ENCODE results near the gene BEGAIN. TPM values are rescaled to one million over a fixed set of nuclear protein-coding genes. Genes with fewer than 3 reads are reported as not detected.

The BEGAIN gene
- total and polyA plus RNA-seq, 2 donors from 2014 or later, result 0.52 to 1.4 TPM

DNA sequence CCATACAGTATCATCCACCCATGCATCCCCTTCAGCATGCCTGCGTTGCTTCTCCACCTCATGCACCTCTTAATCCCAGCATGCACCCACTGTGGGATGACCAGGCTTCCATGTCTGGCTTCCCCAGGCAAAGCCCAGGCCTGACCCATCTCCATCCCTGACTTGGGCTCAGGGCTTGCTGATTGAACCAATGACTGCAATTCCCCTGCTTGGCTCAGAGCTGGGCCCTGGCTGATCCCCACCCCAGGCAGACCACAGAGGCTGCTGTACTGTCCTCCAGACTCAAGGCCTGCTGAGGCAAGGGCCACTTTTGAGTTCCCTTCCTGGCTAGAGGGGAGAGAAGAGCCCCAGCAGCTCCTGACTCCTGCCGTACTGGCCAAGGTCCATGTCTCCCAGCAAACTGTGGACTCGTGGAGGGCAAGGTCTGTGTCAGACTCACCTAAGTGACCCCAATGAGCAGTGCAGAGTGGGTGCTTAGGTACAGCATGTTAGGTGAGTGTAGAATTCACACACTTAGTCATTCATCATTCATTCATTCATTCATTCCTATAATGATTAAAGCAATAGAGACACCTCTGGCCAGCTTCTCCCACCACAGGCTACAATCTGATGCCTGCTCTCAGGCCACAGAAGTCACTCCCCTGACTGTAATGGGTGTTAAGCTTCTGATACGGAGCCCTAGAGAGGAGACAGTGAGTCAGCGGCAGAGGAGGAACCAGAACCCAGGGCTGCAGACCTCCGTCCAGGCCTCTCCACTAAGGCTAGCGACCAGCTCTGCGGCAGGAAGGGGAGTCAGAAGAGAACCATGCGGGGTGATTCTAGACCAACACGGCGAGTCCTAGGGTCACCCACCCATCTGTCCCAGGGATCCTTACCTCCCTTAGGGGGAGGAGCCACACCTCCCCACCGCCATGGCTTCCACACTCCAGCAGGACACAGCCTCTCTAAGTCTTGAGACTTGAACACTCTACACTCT is 2.9 kb downstream of the BEGAIN start:
- intact Hi-C loops (cut with DNase I), result no loop called here
- H3K27me3 ChIP-seq (ENCODE audit: control insufficient read depth, insufficient read depth, low read length), result peaks cover 3% of the 10 kb centered on the region
- no peak overlapping the region for H3K27ac ChIP-seq (ENCODE audit: low read depth in 2 of 2, low read length in 2 of 2)
- H3K36me3 ChIP-seq (ENCODE audit: control insufficient read depth in 2 of 3, insufficient read depth in 3 of 3, low read length in 3 of 3), result no peaks in the 10 kb centered on the region
- TF ChIP-seq, protein P1, sequence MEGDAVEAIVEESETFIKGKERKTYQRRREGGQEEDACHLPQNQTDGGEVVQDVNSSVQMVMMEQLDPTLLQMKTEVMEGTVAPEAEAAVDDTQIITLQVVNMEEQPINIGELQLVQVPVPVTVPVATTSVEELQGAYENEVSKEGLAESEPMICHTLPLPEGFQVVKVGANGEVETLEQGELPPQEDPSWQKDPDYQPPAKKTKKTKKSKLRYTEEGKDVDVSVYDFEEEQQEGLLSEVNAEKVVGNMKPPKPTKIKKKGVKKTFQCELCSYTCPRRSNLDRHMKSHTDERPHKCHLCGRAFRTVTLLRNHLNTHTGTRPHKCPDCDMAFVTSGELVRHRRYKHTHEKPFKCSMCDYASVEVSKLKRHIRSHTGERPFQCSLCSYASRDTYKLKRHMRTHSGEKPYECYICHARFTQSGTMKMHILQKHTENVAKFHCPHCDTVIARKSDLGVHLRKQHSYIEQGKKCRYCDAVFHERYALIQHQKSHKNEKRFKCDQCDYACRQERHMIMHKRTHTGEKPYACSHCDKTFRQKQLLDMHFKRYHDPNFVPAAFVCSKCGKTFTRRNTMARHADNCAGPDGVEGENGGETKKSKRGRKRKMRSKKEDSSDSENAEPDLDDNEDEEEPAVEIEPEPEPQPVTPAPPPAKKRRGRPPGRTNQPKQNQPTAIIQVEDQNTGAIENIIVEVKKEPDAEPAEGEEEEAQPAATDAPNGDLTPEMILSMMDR (IDR thresholded peaks at IDR 0.05; ENCODE audit: borderline replicate concordance, extremely low read depth, insufficient read depth), result no peak
- no peaks in the 10 kb centered on the region for H3K9me3 ChIP-seq (ENCODE audit: control insufficient read depth in 2 of 3, insufficient read depth in 1 of 3, low read length in 3 of 3)
- no peak overlapping the region for H3K4me3 ChIP-seq (ENCODE audit: low read length in 3 of 3)
- peak in 2 of 5 donors; percentile 24 to 56 for DNase-seq
- H3K4me1 ChIP-seq (ENCODE audit: control insufficient read depth in 2 of 3, insufficient read depth in 2 of 3, low read depth in 1 of 3, low read length in 3 of 3), result peaks cover 0 to 7% (median 0%) of the 10 kb centered on the region in 3 donors
- no peak for FAIRE-seq
- no peak overlapping the region for H3K9ac ChIP-seq (ENCODE audit: low read length in 3 of 3)

DNA sequence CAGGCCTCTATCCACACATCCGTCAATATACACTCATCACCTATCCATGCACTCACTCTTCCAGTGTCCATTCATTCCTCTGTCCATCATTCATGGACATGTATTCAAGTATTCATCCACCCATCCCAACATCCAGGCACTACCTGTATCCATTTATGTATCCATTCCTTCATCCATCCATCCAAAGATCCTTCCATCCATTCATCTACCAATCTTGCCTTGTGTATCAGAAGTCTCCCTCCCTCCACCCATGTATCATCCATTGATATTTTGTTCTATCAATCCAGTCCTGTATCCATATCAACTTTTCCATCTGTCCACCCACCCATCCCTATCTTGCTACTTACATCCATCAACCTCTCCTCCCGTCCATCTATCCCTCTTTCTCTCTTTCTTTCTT is 4.0 kb downstream of the BEGAIN start:
- Histone ChIP-seq H3K36me3 (ENCODE audit: control insufficient read depth in 2 of 3, insufficient read depth in 3 of 3, low read length in 3 of 3) (no peaks in the 10 kb centered on the region), H3K9ac (ENCODE audit: low read length in 3 of 3) (no peak overlapping the region), H3K27me3 (ENCODE audit: control insufficient read depth, insufficient read depth, low read length) (peaks cover 3% of the 10 kb centered on the region), H3K4me3 (ENCODE audit: low read length in 3 of 3) (no peak overlapping the region), H3K27ac (ENCODE audit: low read depth in 2 of 2, low read length in 2 of 2) (no peak overlapping the region), H3K4me1 (ENCODE audit: control insufficient read depth in 2 of 3, insufficient read depth in 2 of 3, low read depth in 1 of 3, low read length in 3 of 3) (peaks cover 0 to 7% (median 0%) of the 10 kb centered on the region in 3 donors), H3K9me3 (ENCODE audit: control insufficient read depth in 2 of 3, insufficient read depth in 1 of 3, low read length in 3 of 3) (no peaks in the 10 kb centered on the region)
- DNase-seq, result no peak
- intact Hi-C loops (cut with DNase I), result no loop called here
- TF ChIP-seq, protein P1 (IDR thresholded peaks at IDR 0.05; ENCODE audit: borderline replicate concordance, extremely low read depth, insufficient read depth), result no peak
- no peak for FAIRE-seq

DNA sequence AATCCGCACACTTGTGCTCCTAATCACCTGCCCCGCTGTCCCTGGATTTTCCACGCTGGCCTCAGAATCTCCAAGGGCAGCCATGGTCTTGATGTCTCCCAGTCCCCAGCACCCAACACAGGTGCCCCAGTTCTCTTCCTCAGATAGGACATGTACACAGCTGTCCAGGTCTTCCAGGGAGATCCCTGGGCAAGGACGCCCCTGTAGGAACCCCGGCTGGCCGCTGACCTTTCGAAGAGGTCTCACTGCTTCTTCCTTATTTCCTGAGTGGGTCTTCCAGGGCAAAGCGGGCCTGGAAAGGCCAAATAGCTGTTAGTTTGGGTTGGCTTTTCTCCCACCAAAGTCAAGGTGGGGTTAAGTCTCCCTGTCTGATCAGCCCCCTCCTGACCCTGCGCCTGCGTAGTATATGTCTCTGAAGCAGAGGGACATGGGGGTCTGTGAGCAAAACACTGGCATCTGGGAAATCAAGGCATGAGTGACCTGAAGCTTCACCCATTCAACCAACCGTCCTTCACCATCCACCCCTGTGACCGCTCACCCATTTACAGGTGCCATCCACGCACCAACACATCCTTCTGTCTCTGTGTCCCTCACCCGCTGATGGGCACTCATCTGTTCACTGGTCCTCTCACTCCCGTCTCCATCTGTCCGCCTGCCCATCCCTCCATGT is 4.6 kb downstream of the BEGAIN start:
- TF ChIP-seq, protein P1 (IDR thresholded peaks at IDR 0.05; ENCODE audit: borderline replicate concordance, extremely low read depth, insufficient read depth), result no peak
- no peaks in the 10 kb centered on the region for H3K36me3 ChIP-seq (ENCODE audit: control insufficient read depth in 2 of 3, insufficient read depth in 3 of 3, low read length in 3 of 3)
- DNase-seq, result peak in 2 of 5 donors; percentile 20 to 26

More for the DNA sequence above, 4.6 kb downstream of the BEGAIN start:
- intact Hi-C loops (cut with DNase I), result no loop called here
- Histone ChIP-seq H3K9ac (ENCODE audit: low read length in 3 of 3) (no peak overlapping the region), H3K27ac (ENCODE audit: low read depth in 2 of 2, low read length in 2 of 2) (no peak overlapping the region), H3K27me3 (ENCODE audit: control insufficient read depth, insufficient read depth, low read length) (peaks cover 1% of the 10 kb centered on the region), H3K4me3 (ENCODE audit: low read length in 3 of 3) (no peak overlapping the region), H3K4me1 (ENCODE audit: control insufficient read depth in 2 of 3, insufficient read depth in 2 of 3, low read depth in 1 of 3, low read length in 3 of 3) (peaks cover 0 to 4% (median 0%) of the 10 kb centered on the region in 3 donors), H3K9me3 (ENCODE audit: control insufficient read depth in 2 of 3, insufficient read depth in 1 of 3, low read length in 3 of 3) (no peaks in the 10 kb centered on the region)
- no peak for FAIRE-seq

All from kidney (tissue), 14 donors.